Heart right ventricle (tissue), 12 donors: ENCODE measurements around the gene UNC93A. TPM values are rescaled to one million over a fixed set of nuclear protein-coding genes. Genes with fewer than 3 reads are reported as not detected.

Experiments
- polyA plus RNA-seq, 2 donors: library from polyadenylated mRNA; stranded (reverse); fragments of 200-250 nt; gene quantifications; one replicate each; pipeline ENCODE4 v1.2.3, GENCODE V29; 2013
- total RNA-seq, 10 donors: library from RNA; stranded (reverse); fragmentation: NEBNext Ultra II Directional in 3 of 10; extraction: Animal tissue kit (Norgen Biotek cat#: 25700) in 3 of 10; gene quantifications; one replicate each; pipeline versions ENCODE4 v1.2.1 to v1.2.4, GENCODE V29; 2021 to 2023
- donor health status: ischemic (EF 13 %, LVEDD 7.1; RV severe dilation, severe dysfunction).
- donor health status: healthy with polysubstance abuse.
- donor health status: DM: no; HTN: yes; CAD: no.
- donor health status: DM: no; HTN: no; CAD: no.
- donor health status: ischemic (EF 25% LVEDD 6.9; RV normal size, moderate dysfunction).
- donor health status: ischemic (EF 25% LVEDD 5.7; RV mildly dilated, moderate dysfunction).
- donor health status: healthy.
- donor health status: nonischemic (EF 11% LVEDD 7.7; RV severe dilation, severe dysfunction).
- donor health status: DM: yes; HTN: yes; CAD: no.
- donor health status: PGD.
- donor health status: ischemic (EF 29% LVEDD 5.4; RV normal size, mild dysfunction).
- donor health status: nonischemic (EF 23%, LVEDD 6.1; RV moderate dilation, normal function).

Gene UNC93A
- total and polyA plus RNA-seq, 12 donors = not detected

Other genes with a start within 250 kb of the UNC93A start
- gene CCR6, start 168.2 kb upstream of the UNC93A start, total RNA-seq = under 1 TPM in 3 of 10 donors, not detected in 7; 0.13 to 0.37 (median 0.16) TPM
- gene CCR6, start 168.2 kb upstream of the UNC93A start, polyA plus RNA-seq = not detected
- not detected for gene GPR31, start 133.3 kb upstream of the UNC93A start, total RNA-seq
- not detected for gene GPR31, start 133.3 kb upstream of the UNC93A start, polyA plus RNA-seq
- not detected for gene TTLL2, start 33.8 kb downstream of the UNC93A start, total RNA-seq
- gene TTLL2, start 33.8 kb downstream of the UNC93A start, polyA plus RNA-seq = not detected